ENCODE measurements around the gene APOE. TPM values are rescaled to one million over a fixed set of nuclear protein-coding genes. Genes with fewer than 3 reads are reported as not detected.

The APOE gene
- total and polyA plus RNA-seq, 2 of the 8 experiments (the other 6 are each of a cell fraction or from before 2014, with no cell fraction given): 629 to 1,258 TPM

- no peaks in the 10 kb centered on the region for H3K27me3 ChIP-seq (replicated peaks in 1 of 4; ENCODE audit: control insufficient read depth in 3 of 4, extremely low read depth in 1 of 4, insufficient read depth in 3 of 4, low read length in 3 of 4)
- ChIA-PET POLR2A (ENCODE audit: partially characterized antibody) (interaction anchor here (0.8 to 9.8 kb wide), 13 partner anchors 11 to 167 kb away, joined by 3 to 247 read pairs (median 3); partner anchors contain the start of genes APOE and NECTIN2), CTCF (ENCODE audit: partially characterized antibody) (interaction anchor here (0.8 to 2.1 kb wide), 6 partner anchors 9 to 144 kb away, joined by 3 to 17 read pairs (median 5); partner anchors contain the start of genes APOE and CLASRP)
- no peak for FAIRE-seq
- no peak overlapping the region for H3K4me3 ChIP-seq (ENCODE audit: extremely low read depth in 1 of 4, insufficient read depth in 2 of 4, low read depth in 3 of 4, low read length in 4 of 4)
- H2BK20ac ChIP-seq (ENCODE audit: low read length): no peak overlapping the region
- no peak overlapping the region for H4K91ac ChIP-seq (replicated peaks; ENCODE audit: insufficient read length, low read length)
- H2BK120ac ChIP-seq (replicated peaks; ENCODE audit: low read depth, low read length): no peak overlapping the region
- H3K23ac ChIP-seq (ENCODE audit: insufficient read length): no peak overlapping the region
- H3K4me1 ChIP-seq (replicated peaks in 1 of 4; ENCODE audit: control insufficient read depth in 3 of 4, insufficient read depth in 4 of 4, low read length in 3 of 4): peaks cover 4 to 8% (median 6%) of the 10 kb centered on the region in 4 experiments; a peak in 6 of 7 replicates
- H2BK12ac ChIP-seq (ENCODE audit: low read depth, low read length): no peak overlapping the region
- H3K4ac ChIP-seq (replicated peaks; ENCODE audit: insufficient read length, low read depth, low read length): no peak overlapping the region
- H3K27ac ChIP-seq (ENCODE audit: low read depth, low read length): no peak overlapping the region
- no peak overlapping the region for H2AFZ ChIP-seq (ENCODE audit: low read length)
- H2BK15ac ChIP-seq (ENCODE audit: low read length): no peak overlapping the region
- H3K79me1 ChIP-seq (ENCODE audit: low read depth, low read length): peaks cover 25% of the 10 kb centered on the region
- no peak for DNase-seq (ENCODE audit: low read depth in 1 of 2, low spot score in 2 of 2)
- TF ChIP-seq FOSL1 (IDR thresholded peaks at IDR 0.05; ENCODE audit: insufficient read depth, low read depth, low read length) (no peak), EP300 (IDR thresholded peaks at IDR 0.05; ENCODE audit: borderline replicate concordance in 1 of 2, low read depth in 2 of 2, low read length in 2 of 2) (no peak)
- H3K18ac ChIP-seq (ENCODE audit: extremely low read depth, low read length): no peak overlapping the region
- H2BK5ac ChIP-seq (ENCODE audit: low read depth, low read length): no peak overlapping the region
- 96% methylated on average over 9 of the region's 9 CpGs; no CpG with 5 or more reads in 1 of the 2 experiments for WGBS, 2 experiments (ENCODE audit: extremely low coverage in 1 of 2, insufficient coverage in 1 of 2, insufficient read length in 1 of 2, insufficient replicate concordance in 2 of 2, low coverage in 1 of 2, low lambda C conversion rate in 2 of 2, missing lambda C conversion rate in 1 of 2)
- peaks cover 13% of the 10 kb centered on the region for H3K23me2 ChIP-seq (ENCODE audit: low read depth, low read length)
- no peak overlapping the region; the same call in 1 of the 2 replicates for H4K8ac ChIP-seq (ENCODE audit: extremely low read depth, insufficient read depth, low read length)
- H3K36me3 ChIP-seq (ENCODE audit: control insufficient read depth in 2 of 4, insufficient read depth in 4 of 4, low read length in 3 of 4): peaks cover 38 to 58% (median 46%) of the 10 kb centered on the region in 4 experiments
- H3K79me2 ChIP-seq (ENCODE audit: control insufficient read depth in 1 of 2, insufficient read depth in 2 of 2, low read length in 2 of 2): peaks cover 7 to 42% of the 10 kb centered on the region in 2 experiments
- H4K20me1 ChIP-seq (replicated peaks in 1 of 2; ENCODE audit: control insufficient read depth in 1 of 2, insufficient read depth in 2 of 2, low read length in 2 of 2): peaks cover 14 to 35% of the 10 kb centered on the region in 2 experiments
- H3K14ac ChIP-seq (ENCODE audit: insufficient read length): no peak overlapping the region
- no peak overlapping the region for H3K4me2 ChIP-seq (ENCODE audit: insufficient read depth in 1 of 2, low read depth in 2 of 2, low read length in 2 of 2)
- H4K5ac ChIP-seq (ENCODE audit: insufficient read length, low read depth, low read length): no peak overlapping the region
- no peaks in the 10 kb centered on the region for H3K9me3 ChIP-seq (ENCODE audit: insufficient read depth in 2 of 2, low read depth in 1 of 2, low read length in 1 of 2)
- H2AK5ac ChIP-seq (ENCODE audit: low read depth, low read length): no peak overlapping the region
- H3K56ac ChIP-seq (replicated peaks; ENCODE audit: insufficient read length, low read depth, low read length): no peak overlapping the region
- no peak overlapping the region for H3K9ac ChIP-seq (replicated peaks in 1 of 4; ENCODE audit: extremely low read depth in 1 of 4, low read depth in 3 of 4, low read length in 3 of 4)
Observed at GRCh38 chr19:44894946-44895345, 10.7 kb upstream of the APOE start.

Measured in H1 (cell line).